ENCODE data around the gene ZDHHC4.
"Not testable (repeated sequence)": the region's sequence is repeated elsewhere in the genome, so short reads cannot be mapped to it uniquely, and the experiment has no call there.

The ZDHHC4 gene

GRCh38 chr7:6563936-6564770 is 13.1 kb upstream of the ZDHHC4 start:
- no peak for DNase-seq

DNA sequence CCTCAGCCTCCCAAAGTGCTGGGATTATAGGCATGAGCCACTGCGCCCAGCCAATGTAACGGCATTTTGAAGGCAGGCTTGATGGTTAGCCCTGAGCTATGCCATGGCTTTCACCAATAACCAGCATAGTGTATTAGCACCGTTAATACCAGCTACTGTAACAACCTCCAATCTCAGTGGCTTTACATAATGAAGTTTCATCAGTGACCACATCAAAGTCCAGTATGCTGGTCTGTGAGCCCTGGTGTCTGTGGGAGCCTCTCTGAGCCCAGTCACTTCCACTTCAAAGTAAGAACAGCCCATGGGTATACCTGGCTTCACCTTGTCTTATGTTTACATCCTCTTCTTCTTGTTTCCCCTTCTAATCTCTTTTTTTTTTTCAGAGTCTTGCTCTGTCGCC is 11.6 kb upstream of the ZDHHC4 start:
- DNase-seq, result no peak

DNA sequence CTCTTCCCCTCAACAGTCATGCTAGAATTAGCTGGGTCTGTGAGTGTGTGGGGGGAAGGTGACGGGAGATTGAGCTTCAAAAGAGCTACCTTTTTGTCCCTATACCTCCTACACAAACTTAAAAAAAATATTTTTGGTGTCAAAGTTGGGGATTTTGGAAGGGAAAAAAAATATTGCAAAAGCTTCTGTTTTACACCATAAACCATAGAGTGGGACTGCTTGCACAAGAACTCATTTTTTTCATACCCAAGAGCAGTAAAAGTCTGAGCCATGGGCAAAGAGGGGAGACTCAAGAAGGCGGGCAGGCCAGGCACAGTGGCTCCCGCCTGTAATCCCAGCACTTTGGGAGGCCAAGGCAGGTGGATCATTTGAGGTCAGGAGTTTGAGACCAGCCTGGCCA is 9.4 kb upstream of the ZDHHC4 start:
- no peak for DNase-seq

- no peak for DNase-seq
Observed at GRCh38 chr7:6571160-6571779, 6.0 kb upstream of the ZDHHC4 start.

GRCh38 chr7:6575281-6576023 is 1.8 kb upstream of the ZDHHC4 start:
- DNase-seq, result no peak

GRCh38 chr7:6576024-6576866 is 1.0 kb upstream of the ZDHHC4 start:
- no peak for DNase-seq

DNA sequence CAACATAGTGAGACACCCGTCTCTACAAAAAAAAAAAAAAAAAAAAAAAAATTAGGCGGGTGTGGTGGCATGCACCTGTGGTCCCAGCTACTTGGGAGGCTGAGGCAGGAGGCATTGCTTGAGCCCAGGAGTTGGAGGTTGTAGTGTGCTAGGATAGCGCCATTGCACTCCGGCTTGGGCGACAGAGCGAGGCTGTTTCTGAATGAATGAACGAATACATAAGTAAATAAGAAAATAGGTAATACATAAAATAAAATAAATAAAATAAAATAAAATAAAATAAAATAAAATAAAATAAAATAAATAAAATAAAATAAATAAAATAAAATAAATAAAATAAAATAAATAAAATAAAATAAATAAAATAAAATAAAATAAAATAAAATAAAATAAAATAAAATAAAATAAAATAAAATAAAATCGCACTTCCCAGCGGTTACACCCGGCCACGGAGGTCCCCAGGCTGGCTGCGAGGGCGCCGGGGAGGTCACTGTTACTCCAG is 336 bp upstream of the ZDHHC4 start:
- not testable (repeated sequence) for DNase-seq

GRCh38 chr7:6578114-6579084 is 1.1 kb downstream of the ZDHHC4 start:
- DNase-seq, result no peak

DNA sequence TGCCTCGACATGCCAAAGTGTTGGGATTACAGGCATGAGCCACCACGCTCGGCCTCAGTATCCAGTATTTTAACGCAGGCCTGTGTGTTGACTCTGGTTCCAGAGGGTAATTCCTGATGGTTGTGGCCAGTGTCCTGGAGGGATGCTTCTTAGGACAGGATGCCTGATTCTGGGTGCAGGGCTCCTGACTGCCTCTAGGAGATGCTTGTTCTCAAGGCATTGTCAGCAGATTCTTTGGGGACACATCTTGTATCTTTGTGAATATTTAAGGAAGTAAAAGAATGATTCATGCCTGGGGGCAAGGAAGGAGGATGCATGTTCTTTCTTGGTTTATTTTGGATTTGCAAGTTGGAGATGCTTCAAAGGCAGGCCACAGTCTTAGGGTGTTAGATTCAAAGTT is 2.2 kb downstream of the ZDHHC4 start:
- no peak for DNase-seq

DNA sequence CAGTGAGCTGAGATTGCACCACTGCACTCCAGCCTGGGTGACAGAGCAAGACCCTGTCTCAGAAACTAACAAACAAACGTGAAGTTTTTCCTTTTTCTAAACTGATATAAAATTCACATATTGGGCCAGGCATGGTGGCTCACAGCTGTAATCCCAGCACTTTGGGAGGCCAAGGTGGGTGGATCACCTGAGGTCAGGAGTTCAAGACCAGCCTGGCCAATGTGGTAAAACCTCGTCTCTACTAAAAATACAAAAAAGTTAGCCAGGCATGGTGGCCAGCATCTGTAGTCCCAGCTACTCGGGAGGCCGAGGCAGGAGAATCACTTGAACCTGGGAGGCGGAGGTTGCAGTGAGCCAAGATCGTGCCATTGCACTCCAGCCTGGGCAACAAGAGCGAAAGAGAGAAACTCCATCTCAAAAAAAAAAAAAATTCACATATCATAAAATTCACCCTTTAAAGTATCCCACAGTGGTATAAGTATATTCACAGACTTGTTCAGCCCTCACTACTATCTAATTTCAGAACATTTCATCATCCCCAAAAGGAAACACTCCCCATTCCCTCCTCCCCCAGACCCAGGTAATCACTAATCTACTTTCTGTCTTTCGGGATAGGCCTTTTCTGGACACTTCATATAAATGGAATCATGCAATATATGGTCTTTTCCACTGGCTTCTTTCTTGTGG is 8.6 kb downstream of the ZDHHC4 start:
- DNase-seq, result not testable (repeated sequence)

- no peak for DNase-seq
Observed at GRCh38 chr7:6588566-6588965, 11.3 kb downstream of the ZDHHC4 start.

- DNase-seq, result no peak
Observed at GRCh38 chr7:6589151-6589828, 12.0 kb downstream of the ZDHHC4 start.

DNA sequence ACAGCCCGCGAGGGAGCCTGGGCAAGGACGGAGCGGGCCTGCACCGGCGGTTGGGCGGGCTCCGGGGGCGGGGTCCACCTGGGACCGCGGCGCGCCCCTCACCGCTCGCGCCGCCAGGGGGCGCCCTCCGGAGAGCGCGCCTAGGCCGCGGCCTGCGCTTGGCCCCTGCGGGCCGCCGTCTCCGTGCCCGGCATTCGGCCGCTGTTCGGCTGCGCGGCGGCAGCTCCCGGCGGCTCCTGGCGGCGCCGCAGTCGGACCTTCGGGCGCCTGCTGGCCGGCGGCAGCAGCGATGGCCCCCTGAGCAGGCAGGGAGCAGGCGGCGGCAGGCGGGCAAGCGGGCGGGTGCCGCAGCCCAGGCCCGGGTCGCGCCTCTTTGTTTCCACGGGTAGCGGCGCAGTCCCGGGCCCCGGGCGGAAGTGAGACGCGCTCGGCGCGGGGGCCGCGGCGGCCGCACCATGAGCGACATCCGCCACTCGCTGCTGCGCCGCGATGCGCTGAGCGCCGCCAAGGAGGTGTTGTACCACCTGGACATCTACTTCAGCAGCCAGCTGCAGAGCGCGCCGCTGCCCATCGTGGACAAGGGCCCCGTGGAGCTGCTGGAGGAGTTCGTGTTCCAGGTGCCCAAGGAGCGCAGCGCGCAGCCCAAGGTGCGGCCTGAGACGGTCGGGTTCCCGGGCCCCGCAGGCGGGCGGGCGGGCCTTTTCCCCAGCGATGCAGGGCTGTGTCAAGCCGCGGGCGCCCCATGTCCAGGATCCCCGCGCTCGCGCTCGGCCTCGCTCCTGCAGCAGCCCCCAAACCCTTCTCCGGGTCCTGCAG is 12.8 kb downstream of the ZDHHC4 start, which contains the start of gene INTS15:
Gene INTS15, plus strand, starts transcription at position 193 of the 816 bp plus-strand sequence. Its CDS starts 263 bp downstream, at position 456.
- DNase-seq, result no peak

DNA sequence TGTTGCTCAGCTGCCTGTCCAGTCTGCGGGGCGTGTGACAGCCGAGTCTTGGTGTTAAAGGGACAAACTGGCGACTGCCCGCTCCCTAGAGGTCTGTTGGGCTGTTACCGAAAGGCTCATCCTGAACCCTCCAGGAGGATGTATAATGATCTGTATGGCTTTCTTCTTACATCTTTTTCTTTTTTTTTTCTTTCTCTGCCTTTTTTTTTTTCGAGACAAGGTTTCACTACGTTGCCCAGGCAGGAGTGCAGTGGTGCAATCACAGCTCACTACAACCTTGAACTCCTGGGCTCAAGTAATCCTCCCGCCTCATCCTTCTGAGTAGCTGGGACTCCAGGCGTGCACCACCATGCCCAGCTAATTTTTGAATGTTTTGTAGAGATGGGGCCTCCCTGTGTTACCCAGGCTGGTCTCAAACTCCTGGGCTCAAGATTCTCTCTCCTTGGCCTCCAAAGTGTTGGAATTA is 13.4 kb downstream of the ZDHHC4 start:
- DNase-seq, result no peak

DNA sequence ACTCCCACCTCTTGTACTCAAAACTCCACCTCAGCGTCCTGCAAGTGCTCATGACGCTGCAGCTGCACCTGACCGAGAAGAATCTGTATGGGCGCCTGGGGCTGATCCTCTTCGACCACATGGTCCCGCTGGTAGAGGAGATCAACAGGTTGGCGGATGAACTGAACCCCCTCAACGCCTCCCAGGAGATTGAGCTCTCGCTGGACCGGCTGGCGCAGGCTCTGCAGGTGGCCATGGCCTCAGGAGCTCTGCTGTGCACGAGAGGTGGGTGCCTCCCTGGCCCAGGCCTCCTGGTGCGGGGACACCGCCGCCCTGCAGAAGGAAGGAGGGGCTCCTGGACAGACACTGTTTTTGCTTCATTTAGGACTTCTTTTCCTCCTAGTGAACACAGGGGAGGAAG is 22.8 kb downstream of the ZDHHC4 start:
- no peak for DNase-seq

GRCh38 chr7:6604458-6604857 is 27.2 kb downstream of the ZDHHC4 start:
- DNase-seq, result no peak

DNA sequence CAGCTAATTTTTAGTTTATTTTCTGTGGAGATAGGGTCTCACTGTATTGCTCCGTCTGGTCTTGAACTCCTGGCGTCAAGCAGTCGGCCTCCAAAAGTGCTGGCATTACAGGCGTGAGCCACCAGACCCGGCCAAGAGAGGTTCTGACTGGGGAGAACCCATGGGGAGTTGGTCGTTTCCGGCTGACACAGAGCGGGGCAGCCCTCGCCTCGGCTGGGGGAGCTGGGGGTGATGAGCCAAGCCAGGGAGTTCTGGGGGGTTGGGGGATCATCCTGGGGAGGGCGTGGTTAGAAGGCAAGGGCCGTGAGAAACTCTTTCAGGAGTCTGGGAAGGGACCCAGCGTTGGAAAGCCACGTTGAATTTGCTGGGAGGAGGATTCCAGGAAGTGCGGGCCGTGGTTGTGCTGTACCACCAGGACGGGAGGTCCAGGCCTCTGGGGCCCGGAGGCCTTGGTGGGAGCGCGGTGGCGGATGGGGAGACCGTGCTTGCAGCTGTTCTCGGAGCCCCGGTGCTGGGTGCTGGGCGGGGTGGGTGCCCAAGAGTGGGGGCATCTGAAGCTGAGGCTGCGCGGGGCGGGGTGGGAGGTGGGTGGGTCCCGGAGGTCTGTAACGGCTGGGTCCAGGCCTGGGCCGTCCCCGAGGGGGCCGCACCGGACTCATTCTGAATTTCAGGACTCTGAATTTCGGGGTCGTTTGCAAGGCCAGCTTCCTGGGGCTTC is 29.8 kb downstream of the ZDHHC4 start:
- no peak for DNase-seq

DNA sequence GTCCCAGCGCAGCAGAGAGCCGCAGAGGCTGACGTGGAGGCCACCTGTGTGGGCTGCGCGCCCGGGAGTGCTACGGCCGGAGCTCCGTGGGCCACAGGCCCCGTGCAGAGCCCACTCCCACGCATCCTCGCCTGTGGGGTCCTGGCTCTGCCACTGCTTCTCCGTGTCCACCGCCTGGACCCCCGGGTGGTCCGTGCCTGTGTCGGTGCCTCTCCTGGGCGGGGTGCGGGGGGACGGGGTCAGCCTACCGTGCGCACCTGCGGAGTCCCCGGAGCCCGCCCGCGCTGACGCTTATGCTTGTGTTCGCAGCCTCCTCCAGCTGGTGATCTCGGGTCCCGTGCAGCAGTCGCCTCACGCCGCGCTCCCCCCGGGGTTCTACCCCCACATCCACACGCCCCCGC is 30.4 kb downstream of the ZDHHC4 start:
- DNase-seq, result no peak
